ENCODE measurements around the gene IGFL1. TPM values are rescaled to one million over a fixed set of nuclear protein-coding genes. Genes with fewer than 3 reads are reported as not detected.
"Not testable (repeated sequence)": the region's sequence is repeated elsewhere in the genome, so short reads cannot be mapped to it uniquely, and the experiment has no call there.

Gene IGFL1
- total RNA-seq, 1 donor from 2014 or later, result not detected

- DNase-seq (ENCODE audit: low read depth, low spot score), result no peak
- Mint-ChIP-seq H3K4me3 (no peak overlapping the region), H3K9me3 (no peaks in the 10 kb centered on the region), H3K4me1 (no peaks in the 10 kb centered on the region), H3K27ac (ENCODE audit: unreplicated experiment) (no peak overlapping the region), H3K36me3 (ENCODE audit: low read depth) (no peaks in the 10 kb centered on the region), H3K27me3 (ENCODE audit: low read depth) (peaks cover 78% of the 10 kb centered on the region)
- TF ChIP-seq CTCF (conservative IDR thresholded peaks at IDR 0.05), result no peak
Observed at GRCh38 chr19:46221981-46222610, 7.4 kb upstream of the IGFL1 start.

GRCh38 chr19:46223787-46224186, 5.8 kb upstream of the IGFL1 start:
- H3K4me1 Mint-ChIP-seq, result not testable (repeated sequence)

GRCh38 chr19:46224773-46225172, 4.8 kb upstream of the IGFL1 start:
- TF ChIP-seq CTCF (conservative IDR thresholded peaks at IDR 0.05), result no peak
- DNase-seq (ENCODE audit: low read depth, low spot score), result no peak
- Mint-ChIP-seq H3K4me1 (no peaks in the 10 kb centered on the region), H3K9me3 (no peaks in the 10 kb centered on the region), H3K27ac (ENCODE audit: unreplicated experiment) (no peak overlapping the region), H3K4me3 (no peak overlapping the region), H3K36me3 (ENCODE audit: low read depth) (no peaks in the 10 kb centered on the region), H3K27me3 (ENCODE audit: low read depth) (peaks cover 81% of the 10 kb centered on the region)

More at GRCh38 chr19:46223787-46224186, 5.8 kb upstream of the IGFL1 start:
- not testable (repeated sequence) for H3K36me3 Mint-ChIP-seq (ENCODE audit: low read depth); H3K27ac Mint-ChIP-seq (ENCODE audit: unreplicated experiment); H3K4me3 Mint-ChIP-seq; DNase-seq (ENCODE audit: low read depth, low spot score); H3K9me3 Mint-ChIP-seq
- peaks cover 79% of the 10 kb centered on the region for H3K27me3 Mint-ChIP-seq (ENCODE audit: low read depth)

- H3K4me1 Mint-ChIP-seq, result no peaks in the 10 kb centered on the region
- no peaks in the 10 kb centered on the region for H3K9me3 Mint-ChIP-seq
- no peak overlapping the region for H3K4me3 Mint-ChIP-seq
- TF ChIP-seq CTCF (conservative IDR thresholded peaks at IDR 0.05), result no peak
- no peak overlapping the region for H3K27ac Mint-ChIP-seq (ENCODE audit: unreplicated experiment)
- DNase-seq (ENCODE audit: low read depth, low spot score), result no peak
- peaks cover 86% of the 10 kb centered on the region for H3K27me3 Mint-ChIP-seq (ENCODE audit: low read depth)
- no peaks in the 10 kb centered on the region for H3K36me3 Mint-ChIP-seq (ENCODE audit: low read depth)
Observed at GRCh38 chr19:46225558-46226004, 4.0 kb upstream of the IGFL1 start.

GRCh38 chr19:46226438-46226973, 3.0 kb upstream of the IGFL1 start:
- no peaks in the 10 kb centered on the region for H3K9me3 Mint-ChIP-seq
- peaks cover 84% of the 10 kb centered on the region for H3K27me3 Mint-ChIP-seq (ENCODE audit: low read depth)
- TF ChIP-seq CTCF (conservative IDR thresholded peaks at IDR 0.05), result no peak

GRCh38 chr19:46232029-46232428, 2.5 kb downstream of the IGFL1 start:
- no peak for DNase-seq (ENCODE audit: low read depth, low spot score)
- TF ChIP-seq CTCF (conservative IDR thresholded peaks at IDR 0.05), result no peak
- Mint-ChIP-seq H3K27ac (ENCODE audit: unreplicated experiment) (no peak overlapping the region), H3K27me3 (ENCODE audit: low read depth) (peaks cover 58% of the 10 kb centered on the region), H3K36me3 (ENCODE audit: low read depth) (no peaks in the 10 kb centered on the region), H3K9me3 (no peaks in the 10 kb centered on the region), H3K4me1 (no peaks in the 10 kb centered on the region), H3K4me3 (no peak overlapping the region)

More at GRCh38 chr19:46226438-46226973, 3.0 kb upstream of the IGFL1 start:
- no peak overlapping the region for H3K4me3 Mint-ChIP-seq
- H3K36me3 Mint-ChIP-seq (ENCODE audit: low read depth), result no peaks in the 10 kb centered on the region
- H3K4me1 Mint-ChIP-seq, result no peaks in the 10 kb centered on the region
- no peak for DNase-seq (ENCODE audit: low read depth, low spot score)
- no peak overlapping the region for H3K27ac Mint-ChIP-seq (ENCODE audit: unreplicated experiment)
